Inflammatory macrophage treated with lipopolysaccharide for 1 hour (primary cell): Measurements from ENCODE around the gene MARK4.
"Not testable (repeated sequence)": the region's sequence is repeated elsewhere in the genome, so short reads cannot be mapped to it uniquely, and the experiment has no call there.

Experiments used
- DNase-seq, 2 donors: peaks; one replicate each; pipeline ENCODE4 v3.0.0-alpha.2; 2020 to 2022

MARK4 gene

GRCh38 chr19:45307361-45307760 lies 56.3 kb downstream of the MARK4 start:
- no peak for DNase-seq

GRCh38 chr19:45309322-45309721 lies 58.3 kb downstream of the MARK4 start:
- not testable (repeated sequence) for DNase-seq

- DNase-seq, result peak; percentile 5 to 39
Observed at GRCh38 chr19:45311621-45312020, 60.5 kb downstream of the MARK4 start.

GRCh38 chr19:45312285-45312684 lies 61.2 kb downstream of the MARK4 start:
- not testable (repeated sequence) for DNase-seq

- no peak for DNase-seq
Observed at GRCh38 chr19:45314708-45315245, 63.7 kb downstream of the MARK4 start.

GRCh38 chr19:45315304-45315703 lies 64.2 kb downstream of the MARK4 start:
- DNase-seq, result no peak

GRCh38 chr19:45320997-45321775 lies 70.1 kb downstream of the MARK4 start:
- no peak for DNase-seq

GRCh38 chr19:45321848-45322247 lies 70.8 kb downstream of the MARK4 start:
- DNase-seq, result no peak

- DNase-seq, result no peak
Observed at GRCh38 chr19:45322311-45322710, 71.2 kb downstream of the MARK4 start.

- no peak for DNase-seq
Observed at GRCh38 chr19:45322744-45323281, 71.7 kb downstream of the MARK4 start, which contains the start of gene CKM. Gene CKM (minus strand): TSS chr19:45322875. CDS start chr19:45319713, 3,162 bp downstream.

- DNase-seq, result peak in 1 of 2 donors; percentile 46
Observed at GRCh38 chr19:45323671-45324081, 72.6 kb downstream of the MARK4 start.

- DNase-seq, result no peak
Observed at GRCh38 chr19:45324349-45324907, 73.4 kb downstream of the MARK4 start.

GRCh38 chr19:45327404-45328143 lies 76.5 kb downstream of the MARK4 start:
- no peak for DNase-seq

- DNase-seq, result no peak
Observed at GRCh38 chr19:45331411-45331810, 80.3 kb downstream of the MARK4 start.

GRCh38 chr19:45333609-45334303 lies 82.7 kb downstream of the MARK4 start:
- DNase-seq, result peak; percentile 5 to 17

- not testable (repeated sequence) for DNase-seq
Observed at GRCh38 chr19:45334881-45335280, 83.8 kb downstream of the MARK4 start.

- no peak for DNase-seq
Observed at GRCh38 chr19:45336696-45337251, 85.7 kb downstream of the MARK4 start.

- DNase-seq, result no peak
Observed at GRCh38 chr19:45339629-45340028, 88.6 kb downstream of the MARK4 start.

GRCh38 chr19:45340232-45340898 lies 89.3 kb downstream of the MARK4 start, which contains the start of gene KLC3:
Gene KLC3 (plus strand): TSS chr19:45340750. CDS start chr19:45345542, 4,792 bp downstream.
- DNase-seq, result no peak

- DNase-seq, result no peak
Observed at GRCh38 chr19:45340899-45341453, 89.9 kb downstream of the MARK4 start.

- DNase-seq, result no peak
Observed at GRCh38 chr19:45342911-45343310, 91.8 kb downstream of the MARK4 start.
